Astrocyte (in vitro differentiated cells and primary cell): Measurements from ENCODE around the gene PRSS12. TPM values are rescaled to one million over a fixed set of nuclear protein-coding genes. Genes with fewer than 3 reads are reported as not detected.

Experiments used
- DNase-seq: peaks from one replicate; pipeline ENCODE4 v3.0.0-alpha.2; 2010; ENCODE audit warnings: low read depth
- FAIRE-seq: peaks from 2 replicates; lab custom pipeline; 2011; peaks lifted over from hg19 to GRCh38; lab: Jason Lieb, UNC
- H2AFZ ChIP-seq: 2 replicates; pipeline ENCODE4 v1.6.0; 2012; ENCODE audit warnings: low read depth, low read length, inconsistent platforms
- H3K27ac ChIP-seq: 2 replicates; pipeline ENCODE4 v1.5.1; 2011; ENCODE audit warnings: low read depth, low read length, inconsistent platforms
- H3K27me3 ChIP-seq: 2 replicates; pipeline ENCODE4 v1.6.0; 2011; ENCODE audit warnings: low read length, inconsistent platforms; ENCODE audit not compliant: insufficient read depth
- H3K36me3 ChIP-seq: 2 replicates; pipeline ENCODE4 v1.5.1; 2011; ENCODE audit warnings: low read length, inconsistent platforms; ENCODE audit not compliant: insufficient read depth
- H3K4me1 ChIP-seq: 2 replicates; pipeline ENCODE4 v1.5.1; 2011; ENCODE audit warnings: low read length, inconsistent platforms; ENCODE audit not compliant: insufficient read depth
- H3K4me2 ChIP-seq: 2 replicates; pipeline ENCODE4 v1.6.0; 2012; ENCODE audit warnings: low read length, inconsistent platforms
- H3K4me3 ChIP-seq: 2 replicates; pipeline ENCODE4 v1.5.1; 2011; ENCODE audit warnings: low read depth, mild to moderate bottlenecking, low read length, inconsistent platforms; ENCODE audit not compliant: insufficient read depth
- H3K79me2 ChIP-seq: 2 replicates; pipeline ENCODE4 v1.6.0; 2012; ENCODE audit warnings: mild to moderate bottlenecking, low read length, inconsistent platforms; ENCODE audit not compliant: insufficient read depth
- H3K9ac ChIP-seq: 2 replicates; pipeline ENCODE4 v1.6.0; 2012; ENCODE audit warnings: mild to moderate bottlenecking, low read length, inconsistent platforms
- H3K9me3 ChIP-seq: 2 replicates; pipeline ENCODE4 v1.5.1; 2012; ENCODE audit warnings: low read depth, mild to moderate bottlenecking, low read length, inconsistent platforms; ENCODE audit not compliant: insufficient read depth
- H4K20me1 ChIP-seq: 2 replicates; pipeline ENCODE4 v1.6.0; 2012; ENCODE audit warnings: low read length, inconsistent platforms; ENCODE audit not compliant: insufficient read depth
- H3K27ac Mint-ChIP-seq: one replicate; pipeline ENCODE4 v1.8.0; 2021; ENCODE audit warnings: mild to moderate bottlenecking, mixed read lengths; ENCODE audit not compliant: unreplicated experiment
- H3K27me3 Mint-ChIP-seq: one replicate; pipeline ENCODE4 v1.8.0; 2021; ENCODE audit warnings: low read depth, mixed read lengths; ENCODE audit not compliant: unreplicated experiment
- H3K36me3 Mint-ChIP-seq: one replicate; pipeline ENCODE4 v1.8.0; 2021; ENCODE audit warnings: low read depth, mixed read lengths; ENCODE audit not compliant: unreplicated experiment
- H3K4me1 Mint-ChIP-seq: one replicate; pipeline ENCODE4 v1.8.0; 2021; ENCODE audit warnings: low read depth, mixed read lengths; ENCODE audit not compliant: unreplicated experiment
- H3K4me3 Mint-ChIP-seq: one replicate; pipeline ENCODE4 v1.8.0; 2021; ENCODE audit warnings: mild to moderate bottlenecking, moderate library complexity, mixed read lengths; ENCODE audit not compliant: unreplicated experiment
- H3K9me3 Mint-ChIP-seq: one replicate; pipeline ENCODE4 v1.8.0; 2021; ENCODE audit warnings: mild to moderate bottlenecking, mixed read lengths; ENCODE audit not compliant: unreplicated experiment
- CTCF ChIP-seq: IDR thresholded peaks from 2 replicates; pipeline ENCODE4 v1.5.1; 2011; ENCODE audit warnings: low read depth, mild to moderate bottlenecking, inconsistent platforms, low read length, moderate library complexity; ENCODE audit not compliant: insufficient read depth
- EZH2 ChIP-seq: IDR thresholded peaks from 2 replicates; pipeline ENCODE4 v1.6.1; 2012; ENCODE audit warnings: mild to moderate bottlenecking, low read length, inconsistent platforms; ENCODE audit not compliant: insufficient read depth
- total RNA-seq: library from RNA; stranded (reverse); gene quantifications from 2 replicates; pipeline ENCODE4 v1.2.1, GENCODE V29; 2021

Gene PRSS12
- total RNA-seq, 1 donor from 2014 or later: 4.1 TPM

GRCh38 chr4:118343501-118343900, 9.3 kb downstream of the PRSS12 start:
- Mint-ChIP-seq H3K27ac (no peak overlapping the region), H3K4me1 (peaks cover 5% of the 10 kb centered on the region), H3K9me3 (no peaks in the 10 kb centered on the region), H3K36me3 (no peaks in the 10 kb centered on the region), H3K4me3 (no peak overlapping the region), H3K27me3 (no peaks in the 10 kb centered on the region)
- Histone ChIP-seq H3K4me2 (no peak overlapping the region), H3K4me3 (no peak overlapping the region), H3K79me2 (no peaks in the 10 kb centered on the region), H3K27ac (no peak overlapping the region), H3K4me1 (peaks cover 10% of the 10 kb centered on the region), H3K36me3 (no peaks in the 10 kb centered on the region), H3K27me3 (no peaks in the 10 kb centered on the region), H4K20me1 (no peaks in the 10 kb centered on the region), H3K9ac (no peak overlapping the region), H2AFZ (no peak overlapping the region), H3K9me3 (no peaks in the 10 kb centered on the region)
- DNase-seq (no peak), FAIRE-seq (no peak)
- TF ChIP-seq CTCF (no peak), EZH2 (no peak)

GRCh38 chr4:118340109-118340508, 12.7 kb downstream of the PRSS12 start:
- no peak overlapping the region for H3K4me2 ChIP-seq
- Mint-ChIP-seq H3K9me3 (no peaks in the 10 kb centered on the region), H3K36me3 (no peaks in the 10 kb centered on the region), H3K27me3 (no peaks in the 10 kb centered on the region), H3K4me1 (no peaks in the 10 kb centered on the region), H3K27ac (no peak overlapping the region), H3K4me3 (no peak overlapping the region)
- no peak for DNase-seq
- TF ChIP-seq CTCF (no peak), EZH2 (no peak)
- no peak for FAIRE-seq
- H3K4me1 ChIP-seq: peaks cover 14% of the 10 kb centered on the region
- no peak overlapping the region for H3K9ac ChIP-seq
- no peaks in the 10 kb centered on the region for H3K27me3 ChIP-seq
- peak overlapping the region; percentile 64 for H3K27ac ChIP-seq
- no peak overlapping the region for H2AFZ ChIP-seq
- no peak overlapping the region for H3K4me3 ChIP-seq
- no peaks in the 10 kb centered on the region for H4K20me1 ChIP-seq
- no peaks in the 10 kb centered on the region for H3K9me3 ChIP-seq
- no peaks in the 10 kb centered on the region for H3K79me2 ChIP-seq
- H3K36me3 ChIP-seq: no peaks in the 10 kb centered on the region

- Histone ChIP-seq H2AFZ (no peak overlapping the region), H3K4me2 (peak overlapping the region; percentile 29), H3K27me3 (no peaks in the 10 kb centered on the region), H3K79me2 (no peaks in the 10 kb centered on the region), H3K4me1 (peaks cover 14% of the 10 kb centered on the region), H3K9me3 (no peaks in the 10 kb centered on the region), H3K4me3 (no peak overlapping the region), H4K20me1 (no peaks in the 10 kb centered on the region), H3K9ac (peak overlapping the region; percentile 7), H3K27ac (peak overlapping the region; percentile 64), H3K36me3 (no peaks in the 10 kb centered on the region)
- no peak overlapping the region for H3K4me3 Mint-ChIP-seq
- TF ChIP-seq EZH2: no peak
- TF ChIP-seq CTCF: no peak
- FAIRE-seq: peak; percentile 76
- no peaks in the 10 kb centered on the region for H3K9me3 Mint-ChIP-seq
- no peaks in the 10 kb centered on the region for H3K36me3 Mint-ChIP-seq
- H3K27ac Mint-ChIP-seq: no peak overlapping the region
- DNase-seq: peak; percentile 68
- no peaks in the 10 kb centered on the region for H3K27me3 Mint-ChIP-seq
- H3K4me1 Mint-ChIP-seq: no peaks in the 10 kb centered on the region
These were observed 13.6 kb downstream of the PRSS12 start for GRCh38 chr4:118338981-118339765.
